GM11168 (cell line): ENCODE results near the gene PUM2.

Experiments
- in situ Hi-C: fragments of 300-500 bp; cut with MboI; formaldehyde crosslinking; loops from one replicate; pipeline ENCODE4 v1.12.0; 2022; ENCODE audit warnings: low sequenced_read_pairs; ENCODE audit not compliant: unreplicated experiment

Gene PUM2

DNA sequence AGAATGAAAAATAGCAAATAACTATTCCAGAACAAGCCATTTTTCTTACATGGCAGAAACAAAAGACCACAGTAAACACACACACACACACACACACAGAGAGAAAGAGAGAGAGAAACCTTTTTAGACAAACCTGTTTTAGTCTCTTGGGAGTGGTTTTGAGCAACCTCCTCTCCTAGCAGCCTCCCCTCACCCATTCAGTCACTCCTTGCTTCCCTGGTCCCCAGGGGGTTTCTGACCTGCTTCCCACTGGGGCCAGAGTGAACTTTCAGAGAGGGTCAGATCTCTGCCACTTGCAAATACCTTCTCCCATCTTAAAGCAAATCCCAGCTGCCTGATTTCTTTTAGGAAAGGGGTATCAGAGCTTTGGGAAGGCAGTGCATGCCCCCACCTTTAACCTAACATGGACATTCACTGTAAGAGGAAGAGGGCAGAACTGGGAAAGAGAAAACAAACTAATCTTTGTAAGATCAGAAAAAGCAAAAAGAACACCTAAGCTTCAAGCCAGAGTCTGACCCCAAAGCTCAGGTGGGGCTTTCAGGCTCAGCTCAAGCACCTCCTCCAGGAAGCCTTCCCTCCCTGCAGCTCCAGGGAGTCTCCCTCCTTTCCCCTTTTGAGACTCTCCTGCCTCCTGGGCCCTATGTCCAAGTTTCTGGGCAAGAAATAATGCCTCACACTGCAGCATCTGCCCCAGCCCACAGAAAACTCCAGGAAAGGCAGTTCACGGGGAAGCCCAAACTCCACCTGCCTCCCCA is 128.5 kb downstream of the PUM2 start:
- in situ Hi-C loops: no loop called here

DNA sequence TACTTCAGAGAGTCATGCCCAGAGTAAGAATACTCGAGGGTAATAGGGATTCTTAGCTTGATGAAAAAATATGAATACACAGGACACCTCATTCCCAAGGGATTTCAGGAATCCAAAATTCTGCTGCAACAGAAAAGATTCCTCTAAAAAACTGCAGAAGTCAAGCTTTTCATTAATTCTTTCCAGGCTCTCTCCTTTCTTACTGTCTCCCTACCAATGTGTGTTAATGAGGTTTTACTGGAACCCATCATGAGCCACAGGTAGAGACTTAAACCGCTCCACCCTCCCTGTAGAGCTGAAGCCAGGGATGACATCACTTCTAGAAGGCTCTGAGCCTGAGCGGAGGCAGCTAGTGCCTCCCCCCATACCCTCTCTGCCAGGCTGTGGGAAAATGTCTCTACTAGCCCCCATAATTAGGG is 129.1 kb downstream of the PUM2 start:
- in situ Hi-C loops: no loop called here

DNA sequence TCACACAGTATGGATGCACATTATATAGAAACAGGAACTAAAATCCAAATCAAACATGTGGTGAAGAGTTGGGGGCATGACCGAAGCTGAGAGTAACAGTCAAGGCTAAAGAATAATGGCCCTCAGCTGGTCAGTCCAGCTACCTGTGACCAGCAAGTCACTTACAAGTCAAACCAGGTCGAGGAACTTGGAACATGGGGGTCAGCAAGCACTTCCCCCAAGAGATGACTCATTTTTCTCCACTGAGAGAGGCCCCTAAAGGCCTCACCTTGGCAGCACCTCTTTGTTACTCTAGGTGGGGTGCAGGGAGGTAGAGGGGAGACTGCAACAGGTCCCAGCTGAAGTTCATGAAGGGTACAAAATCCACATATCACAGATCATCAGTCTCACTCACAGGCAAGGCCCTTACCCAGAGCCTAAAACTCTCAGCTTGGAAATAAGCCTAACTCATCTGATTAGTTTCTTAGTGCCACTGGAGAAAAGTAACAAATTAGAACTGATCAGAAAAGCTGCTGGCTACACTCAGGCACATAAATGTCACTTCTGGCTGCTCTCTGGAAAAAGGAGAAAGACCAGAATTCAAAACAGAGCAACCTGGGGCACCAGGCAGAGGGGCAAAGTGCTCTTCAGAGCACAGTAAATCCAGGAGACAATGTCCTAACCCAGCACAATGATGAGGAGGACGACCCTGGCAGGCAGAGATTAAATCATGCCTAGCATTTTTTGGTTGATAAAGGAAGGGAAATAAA is 129.7 kb downstream of the PUM2 start:
- in situ Hi-C loops: no loop called here

DNA sequence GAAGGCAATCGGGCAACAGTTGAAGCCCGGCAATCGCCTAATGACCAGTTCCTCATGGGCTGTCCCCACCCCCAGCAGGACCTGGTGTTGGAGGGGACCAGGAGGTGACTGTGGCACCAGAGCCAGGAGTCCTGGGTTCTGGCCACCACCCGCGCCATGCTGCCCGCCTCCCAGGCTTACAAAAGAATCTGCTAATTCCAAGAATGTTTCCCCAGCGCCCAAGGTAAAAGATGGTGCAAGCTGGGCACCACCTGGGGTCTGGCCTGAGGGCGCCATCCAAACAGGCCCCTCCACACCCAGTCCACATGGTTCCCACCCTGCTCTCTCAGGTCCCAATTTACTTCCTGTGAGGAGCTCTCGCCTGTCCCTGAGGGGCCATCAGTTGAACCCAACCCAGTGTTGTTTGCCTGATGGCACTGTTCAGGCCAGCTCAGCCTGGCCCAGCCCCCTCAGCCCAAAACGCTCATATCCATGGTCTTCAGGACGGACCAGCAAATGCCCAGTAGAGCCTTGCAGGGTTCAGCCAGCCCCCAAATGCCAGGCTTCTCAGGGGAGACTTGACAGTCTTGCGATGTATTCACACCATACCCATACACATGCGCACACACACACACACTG is 130.8 kb downstream of the PUM2 start:
- in situ Hi-C loops: loop anchor here (10.0 kb wide), 1 partner anchor 85 kb away; no protein-coding TSS in a partner anchor

DNA sequence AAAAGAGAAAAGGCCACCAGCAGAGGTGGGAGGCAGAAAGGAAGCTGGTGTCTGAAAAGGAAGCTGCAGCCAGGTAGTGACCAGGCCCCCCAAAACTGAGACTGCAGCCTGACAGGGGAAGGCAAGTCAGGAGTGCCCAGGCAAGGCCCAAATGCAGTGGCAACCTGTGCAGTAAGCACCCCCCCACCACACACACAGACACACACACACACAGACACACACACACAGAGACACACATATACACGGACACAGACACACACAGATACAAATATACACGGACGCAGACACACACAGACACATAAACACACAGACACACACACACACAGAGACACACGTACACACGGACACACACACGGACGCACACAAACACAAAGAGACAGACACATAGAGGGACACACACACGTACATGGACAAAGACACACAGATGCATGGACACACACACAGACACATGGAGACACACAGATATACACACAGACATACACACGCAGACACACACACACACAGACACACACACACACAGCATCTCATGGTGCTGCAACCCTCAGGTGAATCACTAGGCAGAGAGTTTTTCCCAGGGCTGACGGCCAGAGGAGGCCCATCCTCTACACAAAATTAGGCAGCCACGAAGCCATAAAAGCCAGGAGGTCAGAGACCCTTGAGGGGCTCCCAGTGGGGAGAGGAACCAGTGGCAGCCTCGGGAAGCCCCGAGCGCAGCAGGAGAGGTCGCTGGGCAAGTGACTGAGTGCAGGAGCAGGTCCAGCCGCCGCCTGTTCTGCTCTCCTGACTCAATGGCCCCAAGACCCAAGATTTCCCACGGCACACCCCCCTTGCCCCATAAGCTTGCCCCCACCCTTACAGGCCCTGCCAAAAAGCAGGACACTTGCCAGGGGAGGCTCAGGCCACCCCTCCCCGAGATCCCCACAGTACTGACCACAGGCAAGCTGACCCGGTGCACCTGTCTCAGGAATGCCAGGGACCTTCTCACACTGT is 132.0 kb downstream of the PUM2 start:
- in situ Hi-C loops: loop anchor here (10.0 kb wide), 1 partner anchor 84 kb away; no protein-coding TSS in a partner anchor

DNA sequence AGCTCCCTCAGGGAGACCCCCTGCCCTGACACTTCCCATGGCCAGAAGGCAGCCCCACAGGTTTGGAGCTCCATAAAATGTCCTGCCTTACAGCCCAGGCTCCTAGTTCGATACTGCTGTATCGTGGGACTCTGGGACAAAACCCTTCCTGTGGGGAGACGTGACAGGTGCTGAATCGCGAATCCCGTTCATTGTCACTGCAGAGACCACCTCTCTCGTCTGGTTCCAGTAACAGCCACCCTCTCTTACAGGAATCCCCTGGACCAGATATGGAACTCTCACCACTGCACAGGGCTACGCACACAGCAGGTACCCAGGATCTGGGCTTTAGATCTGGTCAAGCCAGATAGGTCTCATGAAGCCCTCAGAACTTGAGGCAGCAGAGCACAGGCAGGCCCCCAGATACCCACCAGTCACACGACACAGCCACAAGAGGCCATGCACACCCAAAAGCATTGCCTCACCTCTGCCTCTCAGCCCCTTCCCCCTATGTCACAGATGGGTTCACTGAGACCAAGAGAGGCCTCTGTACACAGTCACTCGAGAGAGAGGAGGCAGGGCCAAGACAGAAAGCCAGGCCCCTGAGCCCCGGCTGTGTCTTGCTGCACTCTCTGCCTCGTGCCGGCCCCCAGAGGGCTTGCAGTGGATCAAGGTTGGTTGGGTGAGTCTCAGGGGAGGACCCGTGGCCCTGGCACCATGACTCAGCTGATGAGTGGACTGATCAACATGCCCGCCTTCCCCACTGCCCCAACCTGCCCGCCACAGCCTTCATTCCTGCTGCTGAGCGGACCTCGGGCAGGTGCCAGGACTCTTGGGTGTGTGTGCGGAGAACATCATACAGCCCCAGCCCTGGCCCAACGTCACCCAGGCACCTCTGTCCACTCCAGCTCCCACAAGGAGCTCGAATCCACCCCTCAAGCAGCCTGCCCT is 133.3 kb downstream of the PUM2 start:
- in situ Hi-C loops: loop anchor here (10.0 kb wide), 1 partner anchor 83 kb away; no protein-coding TSS in a partner anchor

DNA sequence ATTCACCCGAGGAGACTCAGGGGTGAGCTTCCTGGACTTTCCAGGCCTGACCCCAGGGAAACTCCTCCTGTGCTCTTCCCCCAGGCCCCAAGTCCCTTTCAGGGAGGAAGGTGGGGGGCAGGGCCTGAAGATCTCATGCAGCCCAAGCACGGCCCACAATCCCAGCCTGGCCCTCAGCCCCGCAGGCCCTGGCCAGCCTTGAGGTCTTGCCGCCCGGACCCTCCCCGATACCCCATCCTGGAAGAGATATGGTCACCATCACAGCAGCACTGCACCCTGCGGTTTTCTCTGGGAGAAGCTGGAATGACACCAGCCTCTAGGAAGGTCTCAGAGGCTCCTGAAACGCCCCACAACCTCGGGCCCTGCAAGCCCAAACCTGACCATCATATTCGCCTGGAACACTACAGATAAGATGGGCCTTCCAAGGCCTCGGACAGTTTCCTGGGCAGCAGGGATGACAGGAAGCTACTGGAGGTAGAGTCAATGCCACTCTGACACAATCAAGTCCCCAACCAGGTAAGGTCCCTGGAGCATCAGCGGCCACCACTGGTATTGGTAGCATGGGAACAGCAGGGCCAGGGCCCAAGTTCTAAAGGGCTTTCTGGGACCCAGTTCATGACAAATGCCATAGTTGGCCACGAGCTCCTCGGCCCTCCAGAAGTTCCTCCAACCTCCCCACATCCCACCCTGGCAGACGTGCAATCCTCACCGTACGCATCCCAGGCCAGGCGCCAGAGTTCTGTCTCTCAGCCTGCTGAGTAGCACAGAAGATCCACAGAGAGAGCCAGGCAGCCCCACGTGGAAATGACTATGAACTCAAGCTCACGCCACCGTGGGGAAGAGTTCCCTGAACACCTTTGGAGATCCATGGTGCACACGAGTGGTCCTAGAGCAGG is 134.3 kb downstream of the PUM2 start:
- in situ Hi-C loops: loop anchor here (10.0 kb wide), 1 partner anchor 82 kb away; no protein-coding TSS in a partner anchor

DNA sequence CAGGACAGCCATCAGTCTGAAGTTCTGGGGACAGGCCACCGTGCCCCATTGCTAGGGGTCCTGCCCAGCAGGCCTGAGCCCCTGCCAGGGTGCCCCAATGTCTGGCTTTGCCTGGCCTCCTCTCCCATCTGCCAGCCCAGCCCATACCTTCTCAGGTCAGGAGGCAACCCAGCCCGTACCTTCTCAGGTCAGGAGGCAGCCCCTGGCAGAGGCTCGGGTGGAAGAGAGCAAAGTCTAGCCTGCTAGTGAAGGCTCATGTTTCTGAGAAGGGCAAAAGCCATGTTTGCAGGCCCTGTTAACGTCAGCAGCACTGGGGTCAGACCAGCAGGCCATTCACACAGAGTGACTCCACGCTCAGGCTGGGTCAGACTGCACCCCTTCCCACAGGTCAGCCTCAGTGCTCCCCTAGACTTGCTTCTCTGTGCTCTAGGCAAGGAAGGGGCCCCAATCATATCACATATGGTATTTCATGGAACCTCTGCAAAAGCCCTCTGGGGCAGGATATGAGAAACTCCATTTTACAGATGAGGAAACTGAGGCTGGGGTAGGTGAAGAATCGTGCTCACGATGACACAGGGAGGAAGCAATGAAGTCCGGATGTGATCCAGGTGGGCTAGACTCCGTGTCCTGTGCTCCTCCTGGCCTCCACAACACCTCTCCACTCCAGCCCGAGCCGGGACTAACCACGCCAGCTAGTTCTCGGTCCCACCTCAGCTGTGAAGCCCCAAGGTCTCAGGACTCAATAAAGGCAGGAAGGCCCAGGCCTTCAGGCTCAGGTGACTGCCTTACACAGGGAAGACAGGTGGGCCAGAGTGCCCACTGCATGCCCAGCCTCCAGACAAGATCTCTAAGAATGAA is 135.2 kb downstream of the PUM2 start:
- in situ Hi-C loops: loop anchor here (10.0 kb wide), 1 partner anchor 81 kb away; no protein-coding TSS in a partner anchor

DNA sequence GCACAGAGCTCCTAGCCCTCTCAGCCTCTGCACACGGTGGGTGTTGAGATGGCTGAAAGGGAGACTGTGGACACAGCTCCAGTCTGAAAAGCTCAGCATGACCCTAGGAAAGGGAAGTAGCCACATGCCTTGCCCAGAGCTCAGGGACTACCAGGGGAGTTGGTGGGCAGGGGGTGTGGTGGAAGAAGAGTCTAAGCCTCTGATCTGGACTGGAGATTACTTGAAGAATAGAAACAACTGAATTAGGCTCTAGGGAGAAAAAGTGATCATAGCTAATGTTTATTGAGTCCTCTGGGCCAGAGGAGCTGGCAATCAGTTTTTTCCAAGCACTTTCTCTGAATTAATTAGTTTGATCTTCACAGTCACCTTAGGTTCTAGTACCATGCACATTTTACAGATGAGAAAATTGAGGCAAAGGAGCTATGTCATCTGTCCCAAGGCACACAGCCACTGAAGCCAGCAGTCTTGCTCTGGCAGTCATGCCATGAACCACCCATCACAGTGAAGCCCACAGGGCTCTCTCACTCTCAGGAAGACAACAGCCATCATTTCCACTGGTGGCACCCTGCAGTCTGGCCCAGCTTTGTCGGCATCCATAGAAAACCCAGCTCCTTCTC is 136.0 kb downstream of the PUM2 start:
- in situ Hi-C loops: loop anchor here (10.0 kb wide), 1 partner anchor 80 kb away; no protein-coding TSS in a partner anchor

DNA sequence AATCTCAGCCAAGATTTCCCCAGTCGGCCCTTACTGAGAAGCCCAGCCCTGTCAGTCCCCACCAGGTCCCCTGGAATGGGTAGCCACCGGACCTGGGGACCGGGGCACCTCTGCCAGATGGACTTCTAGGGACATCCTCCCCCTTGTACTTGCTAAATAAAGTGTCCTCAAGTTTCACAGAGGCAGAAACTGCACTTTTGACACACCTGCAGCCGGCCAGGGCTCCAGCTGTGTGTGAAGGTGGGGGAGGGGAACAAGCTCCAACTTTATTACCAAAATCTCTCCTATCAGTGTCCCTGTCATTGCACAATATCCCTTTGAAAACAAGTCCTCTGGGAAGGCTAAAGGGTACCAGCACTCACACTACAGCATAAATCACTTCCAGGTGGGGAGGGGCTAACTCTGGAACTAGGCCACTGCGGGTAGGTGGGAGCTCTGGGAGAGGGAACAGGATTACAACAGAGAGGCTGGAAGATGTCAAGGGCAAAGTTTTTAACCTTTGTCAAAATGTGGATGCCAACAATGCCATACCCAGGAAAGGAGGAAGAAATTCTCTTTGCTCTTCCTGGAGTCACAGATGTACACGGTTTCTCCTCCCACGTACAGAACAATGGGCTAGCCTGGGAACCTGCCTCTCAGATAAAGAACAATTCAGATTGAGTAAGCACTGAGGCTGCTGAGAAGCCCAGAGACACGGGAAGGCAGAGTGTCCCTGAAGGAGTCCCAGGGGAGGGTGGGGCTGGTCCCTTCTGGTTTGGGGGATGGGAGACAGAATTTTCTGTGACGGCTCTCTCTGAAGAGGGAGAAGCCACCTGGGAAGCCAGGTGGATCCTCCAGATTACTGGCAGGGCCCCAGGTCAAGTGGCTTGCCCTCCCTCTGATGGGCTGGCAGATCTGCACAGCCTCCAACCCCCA is 136.7 kb downstream of the PUM2 start:
- in situ Hi-C loops: loop anchor here (10.0 kb wide), 1 partner anchor 79 kb away; no protein-coding TSS in a partner anchor

DNA sequence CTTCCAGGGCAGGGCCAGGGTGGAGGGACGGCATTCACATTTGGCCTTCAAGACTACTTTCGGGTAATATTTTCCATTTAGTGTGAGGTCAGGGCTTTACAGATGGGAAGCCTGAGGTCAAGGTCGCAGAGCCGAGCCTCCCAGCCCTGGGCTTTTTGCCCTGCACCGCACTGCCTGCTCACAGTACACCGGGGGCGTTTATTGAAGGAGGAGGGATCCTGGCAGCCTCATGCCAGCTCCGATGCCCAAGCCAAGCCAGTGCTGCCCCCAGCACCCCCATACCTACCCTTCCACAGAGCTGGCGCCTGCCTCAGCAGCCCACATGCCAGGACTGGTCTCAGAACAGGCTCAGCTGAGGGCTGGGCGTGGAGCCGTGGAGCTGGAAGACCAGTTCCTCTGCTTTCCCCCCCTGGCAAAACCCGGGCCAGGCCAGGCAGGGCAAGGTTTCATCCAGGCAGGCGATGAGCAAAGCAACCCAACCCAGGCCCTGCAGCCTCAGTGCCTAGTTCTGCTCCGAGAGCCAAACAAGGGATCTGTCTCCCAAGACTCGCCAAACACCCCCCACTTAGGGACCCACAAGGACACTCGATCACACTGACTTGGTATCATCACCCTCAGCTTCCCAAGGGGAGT is 137.7 kb downstream of the PUM2 start:
- in situ Hi-C loops: loop anchor here (10.0 kb wide), 1 partner anchor 78 kb away; no protein-coding TSS in a partner anchor

DNA sequence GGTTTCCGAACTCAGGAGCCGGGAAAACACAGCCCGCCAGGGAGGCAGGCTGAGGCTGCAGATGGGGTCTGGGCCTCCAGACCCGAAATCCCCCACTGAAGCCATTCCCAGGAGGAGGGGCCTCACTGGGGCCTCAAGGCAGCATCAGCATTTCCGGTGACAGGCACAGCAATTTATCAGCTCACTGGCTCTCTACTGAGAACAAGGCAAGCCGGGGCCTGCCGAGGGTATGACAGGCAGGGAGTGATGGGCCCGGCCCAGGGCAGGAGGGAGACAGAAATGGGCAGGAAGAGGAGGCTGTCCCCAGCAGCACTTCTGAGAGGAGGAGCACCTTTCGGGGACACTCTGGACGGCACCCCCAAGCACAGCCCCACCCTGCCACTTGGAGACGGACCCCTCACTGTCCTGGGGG is 138.2 kb downstream of the PUM2 start:
- in situ Hi-C loops: loop anchor here (10.0 kb wide), 1 partner anchor 78 kb away; no protein-coding TSS in a partner anchor

DNA sequence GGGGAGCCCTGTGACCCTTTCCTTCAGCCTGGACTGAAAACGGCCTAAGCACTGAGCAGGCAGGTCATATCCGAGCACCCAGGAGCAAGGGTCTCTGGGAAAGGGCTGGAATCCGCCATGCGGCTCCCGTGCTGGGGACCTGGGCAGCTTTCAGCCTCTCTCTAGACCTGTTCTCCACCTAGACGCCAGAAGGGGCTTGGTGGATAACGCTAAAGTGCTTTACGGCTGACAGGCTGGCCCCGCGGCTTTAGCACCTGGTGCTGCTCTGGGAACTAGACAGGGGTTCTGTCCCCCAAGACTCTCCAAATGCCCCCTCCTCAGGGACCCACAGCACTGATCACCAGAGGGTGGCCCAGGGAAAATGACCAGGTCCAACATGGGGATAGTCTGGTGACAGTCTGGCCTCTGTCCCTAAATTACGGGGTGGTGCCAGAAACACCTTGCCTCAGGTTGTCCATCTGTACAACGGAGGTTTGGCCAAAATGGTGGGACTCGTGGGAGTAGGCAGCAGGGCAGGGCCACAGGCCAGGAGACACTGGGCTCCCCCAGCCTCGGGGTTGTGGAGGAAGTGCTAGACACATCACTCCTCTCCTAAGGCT is 138.7 kb downstream of the PUM2 start:
- in situ Hi-C loops: loop anchor here (10.0 kb wide), 1 partner anchor 77 kb away; no protein-coding TSS in a partner anchor

DNA sequence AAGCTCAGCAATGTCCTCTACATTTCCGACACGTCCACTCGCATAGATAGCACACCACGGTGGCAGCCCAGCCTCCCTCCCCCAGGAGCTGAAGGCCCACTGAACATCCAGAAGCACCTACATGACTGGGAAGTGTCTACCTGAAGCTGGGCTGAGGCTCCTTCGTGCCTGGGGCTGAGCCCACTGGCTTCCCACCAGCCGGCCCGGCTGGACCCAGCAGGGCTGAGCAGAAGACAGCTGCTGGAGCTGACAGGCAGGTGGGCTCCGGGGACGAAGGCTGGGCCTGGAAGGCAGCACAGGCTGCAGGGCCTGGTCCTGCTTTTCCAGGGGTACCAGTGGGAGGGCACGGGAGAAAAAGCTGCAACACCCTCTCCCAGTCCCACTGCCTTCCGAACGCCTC is 139.2 kb downstream of the PUM2 start:
- in situ Hi-C loops: loop anchor here (10.0 kb wide), 1 partner anchor 77 kb away; no protein-coding TSS in a partner anchor
